ENCODE measurements around the gene AMACR.

Gene AMACR

DNA sequence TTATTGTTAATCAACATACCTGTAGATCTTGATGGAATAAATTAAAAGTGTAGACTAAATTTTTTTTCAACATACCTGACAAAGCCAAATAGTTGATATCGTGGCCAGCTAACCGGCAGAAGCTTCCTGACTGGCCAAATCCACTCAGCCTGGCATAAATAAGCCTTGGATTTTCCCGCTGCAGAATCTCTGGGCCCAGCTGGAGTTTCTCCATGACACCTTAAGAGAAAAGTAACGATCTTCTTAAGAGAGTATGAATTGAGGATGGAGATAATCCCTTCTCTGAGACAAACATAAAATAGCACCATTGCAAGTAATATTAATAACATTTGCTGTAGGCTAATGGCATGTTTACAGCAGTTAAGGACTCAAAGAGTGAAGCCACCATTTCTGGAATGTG is 2.2 kb downstream of the AMACR start:
- no peak for DNase-seq

DNA sequence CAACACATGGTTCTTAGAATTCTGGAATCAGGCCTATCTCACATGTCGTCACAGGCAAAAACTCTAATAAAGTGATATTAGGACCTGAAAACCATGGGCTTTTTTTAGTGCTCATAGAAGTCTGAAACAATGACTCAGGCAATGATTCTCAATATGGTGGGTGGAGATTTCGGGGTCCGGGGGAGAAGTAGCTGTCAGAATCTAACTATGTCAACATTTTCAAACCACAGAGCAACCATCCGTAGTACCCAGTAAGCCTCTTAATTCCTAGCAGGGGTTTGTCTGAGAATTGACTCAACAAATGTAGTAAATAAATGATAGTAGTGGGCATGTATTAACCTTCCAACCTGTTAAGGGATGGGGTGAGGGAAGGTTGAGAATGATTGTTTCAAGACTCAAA is 2.6 kb downstream of the AMACR start:
- DNase-seq: no peak

GRCh38 chr5:34003941-34004340 is 3.9 kb downstream of the AMACR start:
- DNase-seq: no peak

DNA sequence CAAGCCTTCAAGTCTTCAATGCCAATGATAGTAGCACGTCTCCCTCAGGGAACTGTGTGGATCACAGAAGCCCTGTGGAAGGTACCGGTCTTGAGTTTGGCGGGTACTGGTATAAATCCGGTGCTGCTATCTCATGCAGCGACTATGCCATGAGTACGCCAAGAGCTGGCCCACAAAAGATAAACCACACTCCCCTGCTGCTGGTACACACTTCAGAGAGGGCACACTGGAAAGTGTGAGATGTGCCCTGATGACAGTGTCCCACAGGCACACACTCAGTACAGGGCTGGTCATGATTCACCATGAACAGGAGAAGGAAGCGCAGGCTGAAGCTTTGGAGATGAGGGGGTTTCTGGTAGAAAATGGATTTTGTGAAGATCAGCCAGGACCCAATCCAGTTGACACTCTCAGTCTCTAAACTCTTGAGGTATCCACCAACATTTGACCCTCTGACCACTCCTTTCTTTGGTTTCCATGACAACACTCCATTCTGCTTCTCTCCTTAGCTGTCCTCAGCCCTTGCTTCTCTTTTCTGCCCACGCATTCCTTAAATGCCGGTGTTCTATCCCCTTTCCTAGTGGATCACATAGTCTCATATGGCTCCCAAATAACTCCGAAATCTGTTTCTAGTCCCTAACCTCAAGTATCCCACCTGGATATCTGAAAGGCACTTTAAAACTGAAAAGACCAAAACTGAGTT is 5.1 kb downstream of the AMACR start:
- DNase-seq: no peak

DNA sequence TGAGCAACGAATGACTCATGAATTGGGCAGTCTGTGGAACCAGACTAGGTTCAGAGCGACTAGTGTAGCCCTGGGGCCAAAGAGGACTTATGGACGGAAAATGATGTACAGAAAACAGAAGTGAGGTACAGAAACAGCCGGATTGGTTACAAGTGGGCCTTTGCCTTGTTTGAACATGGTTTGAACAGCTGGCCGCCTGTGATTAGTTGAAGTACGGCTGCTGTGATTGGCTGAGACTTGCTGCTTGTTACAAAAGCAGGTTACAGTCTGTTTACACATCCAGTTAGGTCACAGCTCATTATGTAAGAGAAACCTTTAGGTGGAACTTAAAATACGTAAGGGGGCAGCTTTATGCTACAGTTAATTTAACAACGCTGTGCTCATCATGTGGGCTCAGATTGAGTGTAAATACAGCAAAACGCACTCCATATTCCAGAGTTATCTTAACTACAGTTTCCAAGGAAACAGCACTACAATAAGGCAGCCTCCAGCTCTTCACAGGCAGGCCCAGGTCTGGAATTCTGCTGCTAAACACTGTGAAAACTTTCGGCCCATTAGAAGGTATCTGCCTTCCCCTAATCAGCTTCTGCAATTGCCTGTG is 6.5 kb downstream of the AMACR start:
- peak in 1 of 2 donors; percentile 42 for DNase-seq

DNA sequence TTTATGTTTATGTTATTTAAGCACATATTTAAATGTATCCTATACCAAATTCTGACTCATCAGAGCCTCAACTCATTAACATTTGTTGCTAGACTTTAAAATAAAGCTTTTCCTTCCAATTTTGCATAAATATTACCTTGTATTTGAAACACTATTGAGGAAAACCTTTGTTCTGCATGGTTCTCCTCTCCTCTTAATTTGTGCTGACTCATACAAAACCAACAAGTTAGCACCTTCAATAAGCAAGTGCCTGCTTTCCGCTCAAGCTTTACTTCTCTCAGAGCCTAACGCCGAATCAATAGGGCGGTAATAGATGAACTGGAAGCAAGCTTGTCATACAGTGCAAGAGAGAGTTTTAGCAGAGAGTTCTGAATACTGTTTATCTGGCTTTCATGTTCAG is 7.9 kb downstream of the AMACR start:
- DNase-seq: no peak

DNA sequence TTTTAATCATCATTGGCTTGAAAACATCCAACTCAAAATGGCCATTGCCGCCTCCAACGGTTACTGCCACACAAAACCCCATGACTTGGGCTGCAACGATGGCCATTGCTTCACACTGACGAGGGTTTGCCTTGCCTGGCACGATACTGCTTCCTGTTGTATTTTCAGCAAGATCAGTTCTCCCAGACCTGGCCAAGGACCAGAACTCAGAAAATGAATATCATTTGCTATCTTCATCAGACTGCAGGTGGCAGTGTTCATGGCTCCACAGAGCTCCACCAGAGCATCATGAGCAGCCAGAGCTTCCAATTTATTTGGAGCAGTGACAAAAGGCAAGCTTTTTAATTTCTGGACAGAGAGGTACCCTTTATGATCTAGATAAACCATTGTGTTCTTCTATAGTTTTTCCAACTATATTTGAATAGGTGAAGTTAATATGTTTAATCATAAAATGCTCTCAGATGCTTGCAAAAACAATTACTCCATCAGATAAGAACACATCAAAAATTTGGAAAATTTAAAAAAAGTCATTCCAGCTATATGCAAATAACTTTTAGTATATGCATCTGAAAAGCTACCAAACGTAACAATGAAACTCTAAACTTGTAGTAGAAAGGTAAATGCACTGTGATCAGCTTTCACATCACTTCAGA is 10.4 kb downstream of the AMACR start:
- DNase-seq: peak; percentile 47 to 53

DNA sequence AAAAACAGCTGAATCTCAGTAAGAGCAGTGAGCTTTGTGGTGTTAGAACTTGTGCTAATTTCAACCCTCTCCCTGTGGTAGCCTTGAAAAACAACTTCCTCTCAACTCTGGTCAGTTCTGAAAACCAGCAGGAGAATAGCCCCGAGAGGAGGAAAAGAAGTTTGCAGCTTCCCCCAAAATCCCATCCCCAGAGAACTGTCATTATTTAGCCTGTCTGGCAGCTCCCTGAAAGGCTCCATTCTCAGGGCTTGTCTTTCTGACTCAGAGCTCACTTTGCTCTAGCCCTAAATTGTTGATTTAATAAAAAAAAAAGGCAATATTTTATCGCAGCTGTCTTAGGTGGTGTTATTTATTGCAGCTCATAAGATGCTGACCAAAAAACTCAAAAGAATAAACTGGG is 12.0 kb downstream of the AMACR start:
- DNase-seq: no peak

GRCh38 chr5:33994845-33995244 is 13.0 kb downstream of the AMACR start:
- no peak for DNase-seq

GRCh38 chr5:33992864-33993263 is 15.0 kb downstream of the AMACR start:
- no peak for DNase-seq

DNA sequence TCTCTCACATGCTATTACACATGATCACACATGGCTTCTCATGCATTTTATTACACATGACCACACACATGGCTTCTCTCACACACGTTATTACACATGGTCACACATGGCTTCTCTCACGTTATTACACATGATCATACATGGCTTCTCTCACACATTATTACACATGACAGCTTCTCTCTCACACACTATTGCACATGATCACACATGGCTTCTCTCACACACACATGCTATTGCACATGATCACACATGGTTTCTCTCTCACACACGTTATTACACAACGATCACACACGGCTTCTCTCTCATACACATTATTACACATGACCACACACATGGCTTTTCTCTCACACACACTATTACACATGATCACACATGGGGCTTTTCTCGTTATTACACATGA is 22.4 kb downstream of the AMACR start:
- DNase-seq: no peak

- DNase-seq: no peak
Measured at GRCh38 chr5:33984671-33985124, 23.2 kb downstream of the AMACR start, which contains the start of gene SLC45A2. SLC45A2 (minus strand) TSS chr5:33984693; CDS start chr5:33984583, 110 bp downstream.

- DNase-seq: no peak
Measured at GRCh38 chr5:33984178-33984577, 23.7 kb downstream of the AMACR start.

DNA sequence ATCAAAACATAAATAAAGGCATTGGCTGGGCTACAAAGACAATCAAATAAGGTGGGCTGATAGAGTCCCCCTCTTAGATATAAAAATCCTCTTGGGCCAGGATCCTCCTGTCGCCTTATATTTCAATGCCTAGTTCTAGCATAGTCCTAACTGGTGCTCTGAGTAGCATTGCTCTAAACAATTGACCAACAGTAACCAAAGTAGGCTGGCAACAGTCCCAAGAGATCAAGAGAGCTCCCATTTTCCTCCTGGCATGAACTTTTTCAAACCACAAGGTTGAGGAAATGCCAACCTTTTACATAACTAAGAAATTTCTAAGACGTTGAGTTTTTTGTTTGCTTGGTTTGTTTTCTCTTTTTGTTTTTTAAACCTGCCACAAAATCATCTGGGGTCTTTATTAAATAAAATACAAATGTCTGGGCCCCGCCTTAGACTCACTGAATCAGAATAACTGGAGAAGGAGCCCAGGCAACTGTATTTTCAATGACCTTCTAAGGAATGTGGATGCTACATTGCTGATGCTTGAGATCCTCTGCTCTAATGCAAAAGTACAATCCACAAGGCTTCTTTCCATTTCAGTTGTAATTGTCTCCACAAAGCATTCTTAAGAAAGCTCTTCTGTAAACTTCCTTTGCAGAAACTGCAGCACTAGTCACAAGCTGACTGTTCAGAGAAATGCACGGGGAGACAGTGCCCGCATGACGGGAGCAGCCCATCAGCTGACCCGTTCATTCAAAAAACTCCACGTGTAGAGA is 26.3 kb downstream of the AMACR start:
- no peak for DNase-seq

DNA sequence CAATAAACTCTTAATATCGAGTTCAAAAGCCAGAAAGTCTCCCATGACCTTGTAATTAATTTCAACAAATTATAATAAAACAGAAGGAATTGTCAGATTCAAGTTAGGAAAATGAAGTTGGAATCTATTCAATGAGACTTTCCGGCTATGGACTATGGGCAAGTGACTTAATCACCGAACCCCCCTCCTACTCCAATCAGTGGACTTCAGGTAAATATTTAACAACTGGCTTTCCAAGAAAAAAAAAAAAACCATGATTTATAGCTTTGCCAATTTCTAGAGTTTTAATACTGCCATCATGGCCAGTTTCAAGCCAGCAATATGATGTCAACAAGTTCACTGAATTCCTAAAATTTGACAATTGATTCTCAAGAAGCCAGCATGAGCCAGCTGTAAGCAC is 27.8 kb downstream of the AMACR start:
- DNase-seq: no peak

- DNase-seq: no peak
Measured at GRCh38 chr5:33978306-33978705, 29.5 kb downstream of the AMACR start.

DNA sequence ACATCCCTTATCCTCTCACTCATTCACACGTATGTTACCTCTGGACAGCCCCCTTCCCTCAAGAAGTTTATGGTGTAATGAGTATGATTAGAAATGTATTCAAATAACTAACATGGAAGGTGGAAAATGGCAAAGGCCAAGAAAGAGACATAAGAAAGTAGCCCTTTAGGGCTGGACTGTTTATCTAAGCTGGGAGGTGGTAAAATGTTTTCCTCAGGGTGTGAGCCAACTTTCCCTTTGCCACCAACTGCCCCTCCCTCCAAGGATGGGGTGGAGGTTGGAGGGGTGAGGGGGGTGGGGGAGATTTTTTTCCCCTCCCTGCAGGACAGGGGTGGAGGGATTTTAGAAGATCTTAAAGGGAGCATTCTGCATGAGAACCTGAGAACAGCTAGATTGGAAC is 31.5 kb downstream of the AMACR start:
- no peak for DNase-seq

GRCh38 chr5:33975852-33976251 is 32.0 kb downstream of the AMACR start:
- no peak for DNase-seq

- DNase-seq: no peak
Measured at GRCh38 chr5:33973271-33973670, 34.6 kb downstream of the AMACR start.

DNA sequence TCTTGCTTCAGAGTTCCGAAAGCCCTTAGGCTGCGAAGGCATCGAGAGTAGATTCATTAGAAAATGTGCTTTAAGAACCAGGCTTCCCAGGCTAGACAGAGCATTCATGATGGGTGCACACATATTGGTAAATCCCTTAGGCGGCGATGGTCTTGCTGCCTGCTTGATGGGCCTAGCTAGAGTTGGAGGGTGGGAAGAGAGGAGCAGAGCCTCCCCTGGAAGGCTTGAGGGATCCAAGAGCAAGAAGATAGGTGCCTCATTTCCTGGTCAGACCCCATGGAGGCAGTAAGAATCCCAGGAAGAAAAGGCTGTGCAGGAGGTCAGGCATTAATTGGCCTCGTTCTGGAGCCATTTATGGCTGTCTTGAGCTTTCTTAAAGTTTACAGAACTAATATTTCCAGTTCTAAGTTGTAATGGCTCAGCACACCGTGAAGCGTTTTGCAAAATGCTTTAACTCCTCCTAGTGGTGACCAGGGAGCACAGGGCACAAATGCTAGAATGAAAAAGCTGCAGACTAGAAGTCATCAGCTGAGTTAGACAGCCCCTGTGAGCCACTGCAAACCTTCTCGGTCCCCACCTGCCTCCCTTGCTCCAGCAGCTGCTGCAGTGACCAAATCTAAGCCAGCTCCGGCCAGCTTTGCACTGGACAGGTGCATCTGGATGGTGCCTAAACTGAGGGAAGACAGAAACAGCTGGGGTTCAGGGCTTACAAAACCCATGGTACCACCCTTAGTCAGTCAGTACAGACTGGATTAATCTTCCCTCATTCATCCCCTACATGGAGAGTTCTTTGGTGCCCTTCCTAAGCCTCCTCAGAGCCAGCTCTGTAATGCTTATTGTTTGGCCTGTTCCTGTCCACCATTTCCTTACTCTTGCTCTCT is 38.0 kb downstream of the AMACR start:
- no peak for DNase-seq

- no peak for DNase-seq
Measured at GRCh38 chr5:33968211-33969005, 39.4 kb downstream of the AMACR start.

- no peak for DNase-seq
Measured at GRCh38 chr5:33966805-33967204, 41.0 kb downstream of the AMACR start.

Measured in hippocampal formation (tissue), 2 donors.